Mucosa of rectum (tissue), 2 donors: Measurements from ENCODE around the gene ZNF669.
A peak's percentile ranks its signal among the peaks of the same experiment; 100 is the strongest.

Source experiments
- H3K27ac ChIP-seq, 2 donors: one replicate each; pipeline ENCODE4 v1.7.0; 2013; ENCODE audit warnings: inconsistent platforms in 2 of 2, low read depth in 2 of 2, low read length in 2 of 2
- H3K27me3 ChIP-seq, 2 donors: one replicate each; pipeline ENCODE4 v1.7.0; 2013; ENCODE audit warnings: low read length in 2 of 2; ENCODE audit not compliant: control insufficient read depth in 2 of 2, insufficient read depth in 2 of 2
- H3K36me3 ChIP-seq, 2 donors: one replicate each; pipeline ENCODE4 v1.7.0; 2013; ENCODE audit warnings: low read length in 2 of 2; ENCODE audit not compliant: control insufficient read depth in 2 of 2, insufficient read depth in 2 of 2
- H3K4me1 ChIP-seq, 2 donors: one replicate each; pipeline ENCODE4 v1.7.0; 2013; ENCODE audit warnings: low read length in 2 of 2, mild to moderate bottlenecking in 1 of 2; ENCODE audit not compliant: control insufficient read depth in 2 of 2, insufficient read depth in 2 of 2
- H3K4me3 ChIP-seq, 2 donors: one replicate each; pipeline ENCODE4 v1.7.0; 2013; ENCODE audit warnings: low read length in 2 of 2
- H3K9ac ChIP-seq, 2 donors: one replicate each; pipeline ENCODE4 v1.7.0; 2013; ENCODE audit warnings: low read length in 2 of 2, low read depth in 1 of 2, mild to moderate bottlenecking in 1 of 2
- H3K9me3 ChIP-seq, 2 donors: one replicate each; pipeline ENCODE4 v1.7.0; 2013; ENCODE audit warnings: low read length in 2 of 2; ENCODE audit not compliant: control insufficient read depth in 2 of 2
- donor health status: healthy.
- donor health status: Normal muscosa, but diverticular disease.

Gene ZNF669

DNA sequence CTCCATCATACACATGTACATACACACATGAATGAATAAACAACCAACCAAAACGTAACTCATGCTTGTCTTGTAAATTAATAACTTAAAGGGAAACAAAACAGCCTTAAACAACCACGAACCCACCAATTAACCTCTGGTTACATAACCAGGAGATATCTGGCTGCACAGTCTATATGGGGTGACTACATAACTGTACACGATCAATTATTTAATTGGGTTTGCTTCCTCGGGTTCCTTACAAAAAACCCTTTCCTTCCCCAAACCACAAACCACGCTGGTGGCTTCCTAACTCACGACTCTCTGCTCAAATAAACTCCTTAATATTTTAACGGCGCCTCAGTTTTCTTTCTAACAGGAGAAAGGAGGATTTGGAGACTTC is 26.3 kb downstream of the ZNF669 start:
- Histone ChIP-seq H3K4me3 (peak overlapping the region; percentile 85 to 98), H3K27ac (peak overlapping the region in 1 of 2 donors; percentile 72), H3K27me3 (no peaks in the 10 kb centered on the region), H3K9me3 (no peaks in the 10 kb centered on the region), H3K4me1 (peaks cover 3 to 5% of the 10 kb centered on the region in 2 donors), H3K36me3 (no peaks in the 10 kb centered on the region), H3K9ac (peak overlapping the region; percentile 68 to 94)

DNA sequence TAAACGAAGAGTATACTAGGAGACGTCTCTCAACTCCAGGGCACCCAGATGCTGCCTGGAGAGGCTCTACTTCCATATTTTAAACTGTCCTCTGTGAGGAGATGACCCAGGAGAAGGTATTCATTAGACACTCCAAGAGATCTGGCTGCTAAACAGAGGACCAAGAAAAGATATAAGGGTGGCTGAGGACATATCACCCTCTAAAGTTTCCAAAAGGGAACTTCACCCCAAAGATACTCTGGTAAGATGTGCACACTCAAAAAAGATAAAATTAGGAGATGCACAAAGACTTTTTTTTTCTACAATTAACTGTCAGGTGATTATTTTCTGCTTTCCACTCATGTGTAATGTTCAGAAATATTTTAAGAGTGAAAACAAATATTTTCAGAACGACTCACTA is 26.9 kb downstream of the ZNF669 start:
- Histone ChIP-seq H3K27ac (no peak overlapping the region), H3K4me3 (peak overlapping the region in 1 of 2 donors; percentile 85), H3K4me1 (peaks cover 3 to 5% of the 10 kb centered on the region in 2 donors), H3K27me3 (no peaks in the 10 kb centered on the region), H3K9ac (no peak overlapping the region), H3K9me3 (no peaks in the 10 kb centered on the region), H3K36me3 (no peaks in the 10 kb centered on the region)

DNA sequence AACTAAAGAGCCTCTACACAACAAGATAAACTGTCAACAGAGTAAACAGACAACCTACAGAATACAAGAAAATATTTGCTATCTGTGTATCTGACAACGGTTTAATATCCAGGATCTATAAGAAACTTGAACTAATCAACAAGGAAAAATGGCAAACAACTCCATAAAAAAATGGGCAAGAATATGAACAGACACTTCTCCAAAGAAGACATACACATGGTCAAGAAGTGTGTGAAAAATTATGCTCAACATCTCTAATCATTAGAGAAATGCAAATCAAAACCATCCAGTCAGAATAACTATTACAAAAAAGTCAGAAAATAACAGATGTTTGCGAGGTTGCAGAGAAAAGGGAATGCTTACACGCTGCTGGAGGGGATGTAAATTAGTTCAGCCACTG is 33.5 kb downstream of the ZNF669 start:
- Histone ChIP-seq H3K4me3 (no peak overlapping the region), H3K36me3 (no peaks in the 10 kb centered on the region), H3K4me1 (no peaks in the 10 kb centered on the region), H3K9me3 (no peaks in the 10 kb centered on the region), H3K27me3 (no peaks in the 10 kb centered on the region), H3K9ac (no peak overlapping the region), H3K27ac (no peak overlapping the region)

- Histone ChIP-seq H3K4me3 (no peak overlapping the region), H3K4me1 (no peaks in the 10 kb centered on the region), H3K9me3 (peaks cover 2 to 6% of the 10 kb centered on the region in 2 donors), H3K27ac (no peak overlapping the region), H3K9ac (no peak overlapping the region), H3K36me3 (no peaks in the 10 kb centered on the region), H3K27me3 (no peaks in the 10 kb centered on the region)
These were observed 39.9 kb downstream of the ZNF669 start for GRCh38 chr1:247064304-247064703.

DNA sequence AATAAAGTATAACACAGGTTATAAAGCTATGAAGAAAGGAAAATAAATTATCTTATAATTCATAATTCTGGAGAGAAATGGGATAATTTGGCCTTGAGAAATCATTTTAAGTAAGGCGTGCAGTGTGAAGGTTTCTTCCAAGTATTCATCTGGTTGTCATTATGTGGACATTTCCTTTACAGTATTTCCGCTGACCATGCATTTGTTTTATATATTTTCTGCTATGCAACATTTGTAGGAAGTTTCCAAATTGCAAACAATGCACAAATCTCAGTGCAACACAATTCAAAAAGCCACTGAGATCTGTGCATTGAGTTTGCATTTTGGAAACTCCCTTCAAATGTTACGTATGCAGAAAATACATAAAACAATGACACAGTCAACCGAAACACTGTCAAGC is 43.4 kb downstream of the ZNF669 start:
- Histone ChIP-seq H3K9me3 (peaks cover 4 to 6% of the 10 kb centered on the region in 2 donors), H3K27ac (no peak overlapping the region), H3K4me1 (no peaks in the 10 kb centered on the region)

GRCh38 chr1:247056071-247056470 is 48.1 kb downstream of the ZNF669 start:
- Histone ChIP-seq H3K27me3 (no peaks in the 10 kb centered on the region), H3K9ac (no peak overlapping the region), H3K36me3 (no peaks in the 10 kb centered on the region), H3K4me3 (no peak overlapping the region), H3K4me1 (no peaks in the 10 kb centered on the region), H3K27ac (no peak overlapping the region), H3K9me3 (peaks cover 0 to 9% of the 10 kb centered on the region in 2 donors)

More for the DNA sequence above, 43.4 kb downstream of the ZNF669 start:
- no peaks in the 10 kb centered on the region for H3K27me3 ChIP-seq
- no peak overlapping the region for H3K4me3 ChIP-seq
- no peaks in the 10 kb centered on the region for H3K36me3 ChIP-seq
- H3K9ac ChIP-seq, result no peak overlapping the region

DNA sequence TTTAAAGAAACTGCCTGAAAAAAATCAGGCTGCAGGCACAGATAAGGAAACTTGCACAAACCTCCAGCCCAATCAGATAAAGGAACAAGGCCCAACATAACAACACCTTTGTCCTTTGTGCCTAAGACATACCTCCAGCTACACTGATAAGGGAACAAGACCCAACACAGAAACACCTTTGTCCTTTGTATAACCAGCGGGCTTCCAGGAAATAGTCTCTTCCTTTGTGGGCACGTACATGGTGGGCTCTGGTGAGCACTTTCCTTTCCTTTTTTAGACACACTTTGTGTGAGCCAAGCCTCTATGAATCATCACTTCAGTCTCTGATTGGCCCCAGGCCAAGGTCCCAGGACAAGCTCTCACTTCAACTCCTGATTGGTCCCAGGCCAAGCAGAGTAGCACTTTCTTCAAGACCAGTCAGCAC is 49.2 kb downstream of the ZNF669 start:
- no peaks in the 10 kb centered on the region for H3K36me3 ChIP-seq
- no peaks in the 10 kb centered on the region for H3K27me3 ChIP-seq
- H3K9me3 ChIP-seq, result peaks cover 0 to 9% of the 10 kb centered on the region in 2 donors
- H3K27ac ChIP-seq, result no peak overlapping the region
- no peak overlapping the region for H3K9ac ChIP-seq
- H3K4me1 ChIP-seq, result no peaks in the 10 kb centered on the region
- H3K4me3 ChIP-seq, result no peak overlapping the region
